ENCODE results near the gene NDUFAF2. TPM values are rescaled to one million over a fixed set of nuclear protein-coding genes. Genes with fewer than 3 reads are reported as not detected.

NDUFAF2 gene
- total RNA-seq, 4 donors from 2014 or later: 24.0 to 40.1 (median 25.8) TPM

DNA sequence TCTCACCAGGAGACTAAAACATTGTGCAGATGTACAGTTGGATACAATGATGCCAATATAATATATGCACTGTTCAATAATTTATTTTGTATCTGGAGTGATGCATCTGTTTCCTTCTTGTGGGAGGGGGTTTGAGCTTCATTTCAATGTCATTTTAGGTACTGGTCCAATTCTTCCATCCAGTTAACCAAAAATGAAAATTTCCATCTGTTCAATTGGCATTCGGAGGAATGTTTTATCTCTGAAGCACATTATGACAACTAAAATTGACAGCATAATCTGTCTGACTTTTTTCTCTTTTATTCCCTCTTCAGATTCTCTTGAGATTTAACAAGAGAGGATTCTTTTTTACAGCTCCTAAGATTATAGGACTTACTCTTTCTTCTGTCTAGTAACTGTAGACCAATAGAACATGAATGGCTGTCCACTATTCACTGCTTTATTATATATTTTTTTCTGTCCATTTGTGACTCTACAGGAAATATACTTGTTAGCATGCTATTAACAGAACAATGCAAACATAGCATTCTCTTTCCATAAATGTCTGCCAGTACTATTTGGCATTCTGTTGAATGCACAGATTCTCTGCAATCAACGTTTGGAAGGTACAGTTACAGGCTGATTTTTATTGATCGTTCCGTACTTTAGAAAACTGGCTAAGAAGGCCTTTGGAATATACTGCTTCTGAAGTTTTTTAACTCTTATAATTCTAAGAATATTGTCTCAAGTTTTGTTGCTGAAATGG lies 57.8 kb downstream of the NDUFAF2 start:
- TF ChIP-seq, protein P1, sequence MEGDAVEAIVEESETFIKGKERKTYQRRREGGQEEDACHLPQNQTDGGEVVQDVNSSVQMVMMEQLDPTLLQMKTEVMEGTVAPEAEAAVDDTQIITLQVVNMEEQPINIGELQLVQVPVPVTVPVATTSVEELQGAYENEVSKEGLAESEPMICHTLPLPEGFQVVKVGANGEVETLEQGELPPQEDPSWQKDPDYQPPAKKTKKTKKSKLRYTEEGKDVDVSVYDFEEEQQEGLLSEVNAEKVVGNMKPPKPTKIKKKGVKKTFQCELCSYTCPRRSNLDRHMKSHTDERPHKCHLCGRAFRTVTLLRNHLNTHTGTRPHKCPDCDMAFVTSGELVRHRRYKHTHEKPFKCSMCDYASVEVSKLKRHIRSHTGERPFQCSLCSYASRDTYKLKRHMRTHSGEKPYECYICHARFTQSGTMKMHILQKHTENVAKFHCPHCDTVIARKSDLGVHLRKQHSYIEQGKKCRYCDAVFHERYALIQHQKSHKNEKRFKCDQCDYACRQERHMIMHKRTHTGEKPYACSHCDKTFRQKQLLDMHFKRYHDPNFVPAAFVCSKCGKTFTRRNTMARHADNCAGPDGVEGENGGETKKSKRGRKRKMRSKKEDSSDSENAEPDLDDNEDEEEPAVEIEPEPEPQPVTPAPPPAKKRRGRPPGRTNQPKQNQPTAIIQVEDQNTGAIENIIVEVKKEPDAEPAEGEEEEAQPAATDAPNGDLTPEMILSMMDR (IDR thresholded peaks at IDR 0.05; ENCODE audit: low read depth): no peak

DNA sequence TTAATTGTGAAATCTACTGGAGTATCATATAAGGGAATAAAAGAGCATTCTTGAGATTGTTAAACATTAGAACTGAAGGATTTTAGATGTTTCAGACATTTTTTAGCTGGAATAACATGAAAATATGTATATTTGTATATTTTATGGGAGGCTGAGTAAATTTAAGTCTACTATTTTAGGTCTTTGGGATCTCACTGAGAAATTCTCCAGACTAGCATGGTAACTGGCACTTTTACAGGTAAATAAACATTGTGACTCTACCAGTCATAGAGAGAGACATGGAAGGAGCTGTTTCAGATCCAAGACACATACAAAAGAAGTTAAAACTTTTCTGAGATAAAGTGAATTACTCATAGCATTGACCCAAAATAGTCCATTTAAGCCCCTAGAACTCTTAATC lies 59.4 kb downstream of the NDUFAF2 start:
- TF ChIP-seq, protein P1 (IDR thresholded peaks at IDR 0.05; ENCODE audit: low read depth): no peak

DNA sequence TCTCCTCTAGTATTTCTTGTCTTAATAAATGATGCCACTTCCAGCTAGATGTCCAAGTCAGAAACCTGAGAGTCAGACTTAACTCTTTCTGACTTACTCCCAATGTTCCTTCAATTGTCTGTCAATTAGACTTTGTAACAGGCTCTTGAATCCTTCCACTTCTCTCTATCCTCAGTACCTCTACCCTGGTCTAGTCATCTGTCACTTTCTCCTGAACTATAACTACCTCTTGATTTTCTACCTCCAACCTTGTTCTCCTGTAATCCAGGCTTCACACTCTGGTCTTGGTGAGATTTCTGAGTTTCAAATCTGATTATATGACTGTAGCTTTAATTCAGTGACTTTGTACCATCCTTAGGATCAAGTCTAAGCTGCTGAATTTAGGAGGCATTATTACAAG lies 64.9 kb downstream of the NDUFAF2 start:
- TF ChIP-seq, protein P1 (IDR thresholded peaks at IDR 0.05; ENCODE audit: low read depth): no peak

DNA sequence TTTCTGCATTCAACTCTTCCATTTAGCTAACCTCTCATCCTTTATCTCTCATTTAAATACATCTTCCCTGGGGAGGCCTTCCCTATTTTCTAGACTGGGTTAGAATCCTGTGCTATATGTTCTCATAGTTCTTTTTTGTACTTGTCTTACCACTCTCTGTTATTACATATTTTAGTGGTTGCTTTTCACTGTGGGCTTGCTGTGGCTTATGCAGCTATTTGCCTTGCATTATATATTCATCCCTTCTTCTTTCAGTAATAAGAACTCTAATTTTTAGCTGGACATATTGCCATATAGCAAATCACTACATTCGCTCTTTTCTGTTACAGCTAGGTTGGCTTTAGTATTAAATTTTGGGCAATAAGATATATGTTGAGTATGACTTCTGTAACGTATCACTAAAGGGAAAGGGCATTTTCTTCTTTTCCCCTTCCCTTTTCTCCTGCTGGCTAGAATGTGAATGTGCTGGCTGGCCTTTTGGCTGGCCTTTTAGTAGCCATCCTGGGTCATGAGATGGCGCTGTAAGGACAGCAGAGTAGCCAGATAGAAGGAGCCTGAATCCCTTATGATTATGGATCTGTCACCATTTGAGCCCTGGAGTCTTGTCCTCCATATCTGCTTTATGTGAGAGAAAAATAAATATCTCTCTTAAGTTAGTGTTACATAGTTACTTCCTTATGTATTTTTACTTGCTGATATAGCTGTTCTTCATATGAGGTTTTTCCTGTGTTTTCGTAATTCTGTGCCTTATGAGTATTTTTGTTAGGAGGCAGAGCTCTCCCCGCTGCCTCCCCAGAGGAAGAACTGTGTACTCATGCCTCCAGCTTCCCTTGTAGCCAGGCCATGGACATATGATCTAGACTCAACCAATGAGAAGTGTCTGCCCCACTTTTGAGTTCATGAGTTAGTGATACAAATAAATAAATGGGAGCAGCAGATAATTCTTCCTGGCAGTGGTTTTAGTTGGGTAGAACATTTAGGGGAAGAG lies 65.8 kb downstream of the NDUFAF2 start:
- TF ChIP-seq, protein P1 (IDR thresholded peaks at IDR 0.05; ENCODE audit: low read depth): no peak

DNA sequence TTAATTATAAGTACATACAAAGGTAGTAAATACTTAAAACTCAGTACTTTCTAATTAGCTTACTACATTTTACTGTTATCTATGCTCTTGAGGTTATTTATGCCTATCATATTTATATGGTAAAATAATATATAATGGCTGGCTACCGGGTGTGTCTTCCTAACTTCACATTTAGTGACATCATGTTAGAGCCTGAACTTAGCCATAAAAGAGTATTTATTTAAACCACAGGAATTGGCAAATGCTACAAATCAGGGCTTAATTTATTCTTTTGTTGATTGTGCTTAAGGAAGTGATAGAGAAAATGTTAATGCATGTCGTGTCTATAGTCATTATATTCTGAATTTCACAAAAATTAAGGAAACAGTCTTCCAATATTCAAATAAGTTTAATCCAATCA lies 73.1 kb downstream of the NDUFAF2 start:
- TF ChIP-seq, protein P1 (IDR thresholded peaks at IDR 0.05; ENCODE audit: low read depth): no peak

DNA sequence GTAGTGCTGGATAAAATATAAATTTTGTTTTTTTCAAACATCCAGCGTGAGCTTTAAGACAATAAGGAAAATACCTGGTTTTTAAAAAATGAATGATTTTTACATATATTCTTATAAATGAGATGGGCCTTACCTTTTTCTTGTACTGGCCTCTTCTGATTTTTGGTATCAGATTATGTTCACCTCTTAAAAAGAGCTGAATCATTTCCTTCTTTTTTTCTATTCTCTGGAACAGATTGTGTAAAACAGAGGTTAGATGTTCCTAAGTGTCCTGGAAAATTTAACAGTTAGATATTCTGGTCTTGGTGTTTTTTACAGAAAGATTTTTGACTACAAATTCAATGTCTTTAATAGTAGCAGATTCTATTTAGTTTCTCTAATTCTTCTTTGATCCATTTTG lies 74.6 kb downstream of the NDUFAF2 start:
- TF ChIP-seq, protein P1 (IDR thresholded peaks at IDR 0.05; ENCODE audit: low read depth): no peak

DNA sequence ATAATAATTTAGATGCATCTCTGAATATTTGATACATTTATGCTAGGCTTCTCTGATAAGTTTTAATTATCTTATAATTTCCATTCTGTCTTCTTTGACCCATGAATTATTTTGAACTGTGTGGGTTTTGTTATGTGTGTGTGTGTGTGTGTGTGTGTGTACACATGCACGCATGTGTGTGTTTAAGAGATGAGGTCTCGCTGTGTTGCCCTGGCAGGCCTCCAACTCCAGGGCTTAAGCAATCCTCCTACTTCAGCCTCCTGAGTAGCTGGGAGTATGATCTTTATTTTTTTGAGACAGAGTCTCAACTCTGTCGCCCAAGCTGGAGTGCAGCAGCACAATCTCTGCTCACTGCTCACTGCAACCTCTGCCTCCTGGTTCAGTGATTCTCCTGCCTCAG lies 75.4 kb downstream of the NDUFAF2 start:
- TF ChIP-seq, protein P1 (IDR thresholded peaks at IDR 0.05; ENCODE audit: low read depth): no peak
